Transverse colon (tissue), 4 donors: ENCODE data around the gene CDH13.

ENCODE experiments used
- EP300 ChIP-seq: sonication (generic); formaldehyde crosslinking; IDR thresholded peaks from one replicate; pipeline ENCODE4 v1.6.1; 2017; ENCODE audit warnings: antibody characterized with exemption, low read depth
- POLR2A ChIP-seq: fragments of 450-650 bp; IDR thresholded peaks from one replicate; pipeline ENCODE4 v1.6.1; 2016; ENCODE audit warnings: antibody characterized with exemption, mild to moderate bottlenecking, moderate library complexity
- POLR2AphosphoS5 ChIP-seq, 3 donors: sonication (generic); formaldehyde crosslinking; IDR thresholded peaks; one replicate each; pipeline ENCODE4 v1.6.1; 2016; ENCODE audit warnings: antibody characterized with exemption in 3 of 3
- TF ChIP-seq, protein P1 (sequence below), 5 experiments: fragments of 200-600 bp in 3 of 5; fragments of 450-650 bp in 2 of 5; sonication (generic) in 3 of 5; IDR thresholded peaks; 1 replicate in 2 of 5; 2 replicates in 3 of 5; pipeline ENCODE4 v1.5.1; 2016 to 2017; ENCODE audit warnings: antibody characterized with exemption in 5 of 5, inconsistent platforms in 3 of 5, mild to moderate bottlenecking in 2 of 5, moderate library complexity in 1 of 5

DNA sequence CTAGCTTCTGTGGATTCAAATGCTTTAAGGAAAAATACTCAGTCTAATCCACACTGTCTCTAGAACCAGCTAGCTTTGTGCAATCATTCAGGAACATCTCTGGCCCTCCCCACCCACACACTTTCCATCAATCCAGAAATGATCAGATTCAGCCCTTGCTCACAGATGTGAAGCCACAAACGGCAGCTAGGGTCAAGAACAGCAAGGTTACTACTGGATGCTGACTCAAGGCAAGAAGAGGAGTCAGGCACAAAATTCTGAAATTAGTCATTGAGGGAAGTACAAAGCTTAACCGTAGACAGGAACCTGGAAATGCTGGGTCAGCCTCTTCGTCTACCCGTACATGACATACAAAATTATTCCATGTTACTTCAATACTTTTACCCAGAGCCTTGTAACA, 174.6 kb downstream of the CDH13 start:
- TF ChIP-seq, protein P1, sequence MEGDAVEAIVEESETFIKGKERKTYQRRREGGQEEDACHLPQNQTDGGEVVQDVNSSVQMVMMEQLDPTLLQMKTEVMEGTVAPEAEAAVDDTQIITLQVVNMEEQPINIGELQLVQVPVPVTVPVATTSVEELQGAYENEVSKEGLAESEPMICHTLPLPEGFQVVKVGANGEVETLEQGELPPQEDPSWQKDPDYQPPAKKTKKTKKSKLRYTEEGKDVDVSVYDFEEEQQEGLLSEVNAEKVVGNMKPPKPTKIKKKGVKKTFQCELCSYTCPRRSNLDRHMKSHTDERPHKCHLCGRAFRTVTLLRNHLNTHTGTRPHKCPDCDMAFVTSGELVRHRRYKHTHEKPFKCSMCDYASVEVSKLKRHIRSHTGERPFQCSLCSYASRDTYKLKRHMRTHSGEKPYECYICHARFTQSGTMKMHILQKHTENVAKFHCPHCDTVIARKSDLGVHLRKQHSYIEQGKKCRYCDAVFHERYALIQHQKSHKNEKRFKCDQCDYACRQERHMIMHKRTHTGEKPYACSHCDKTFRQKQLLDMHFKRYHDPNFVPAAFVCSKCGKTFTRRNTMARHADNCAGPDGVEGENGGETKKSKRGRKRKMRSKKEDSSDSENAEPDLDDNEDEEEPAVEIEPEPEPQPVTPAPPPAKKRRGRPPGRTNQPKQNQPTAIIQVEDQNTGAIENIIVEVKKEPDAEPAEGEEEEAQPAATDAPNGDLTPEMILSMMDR (IDR thresholded peaks at IDR 0.05) = no peak
- TF ChIP-seq POLR2A = no peak
- TF ChIP-seq POLR2AphosphoS5 (IDR thresholded peaks at IDR 0.05) = no peak
- no peak for TF ChIP-seq EP300
